Esophagus muscularis mucosa (tissue), 4 donors: ENCODE results near the gene SNX19. TPM values are rescaled to one million over a fixed set of nuclear protein-coding genes. Genes with fewer than 3 reads are reported as not detected.

Experiments used
- DNase-seq: peaks from one replicate; pipeline ENCODE4 v3.0.0-alpha.2; 2017; ENCODE audit errors: extremely low spot score
- H3K27ac ChIP-seq, 4 donors: fragments of 200-600 bp; sonication (generic); replicated peaks in 1 of 4; 1 replicate in 3 of 4; 2 replicates in 1 of 4; pipeline ENCODE4 v1.5.1; 2016 to 2019; ENCODE audit warnings: mild to moderate bottlenecking in 1 of 4
- H3K27me3 ChIP-seq, 4 donors: fragments of 200-600 bp; sonication (generic); one replicate each; pipeline versions ENCODE4 v1.5.1 to v1.6.0; 2016 to 2019
- H3K36me3 ChIP-seq, 4 donors: fragments of 200-600 bp; sonication (generic); one replicate each; pipeline ENCODE4 v1.5.1; 2016 to 2019
- H3K4me1 ChIP-seq, 4 donors: fragments of 200-600 bp; sonication (generic); one replicate each; pipeline ENCODE4 v1.5.1; 2016 to 2019
- H3K4me3 ChIP-seq, 4 donors: fragments of 200-600 bp; sonication (generic); 1 replicate in 2 of 4; 2 replicates in 2 of 4; pipeline ENCODE4 v1.5.1; 2016 to 2019; ENCODE audit warnings: mild to moderate bottlenecking in 4 of 4, moderate library complexity in 1 of 4
- H3K9me3 ChIP-seq, 4 donors: fragments of 200-600 bp; sonication (generic); 1 replicate in 3 of 4; 2 replicates in 1 of 4; pipeline ENCODE4 v1.5.1; 2016 to 2019
- EP300 ChIP-seq: sonication (generic); formaldehyde crosslinking; IDR thresholded peaks from one replicate; pipeline ENCODE4 v1.6.1; 2017; ENCODE audit warnings: antibody characterized with exemption
- POLR2A ChIP-seq: fragments of 450-650 bp; IDR thresholded peaks from one replicate; pipeline ENCODE4 v1.6.1; 2017; ENCODE audit warnings: antibody characterized with exemption, moderate library complexity, mild to moderate bottlenecking, low read depth
- POLR2AphosphoS5 ChIP-seq, 2 donors: sonication (generic); formaldehyde crosslinking; IDR thresholded peaks; one replicate each; pipeline ENCODE4 v1.6.1; 2017; ENCODE audit warnings: antibody characterized with exemption in 2 of 2
- WGBS: methylation state at CpG from one replicate; pipeline ENCODE4 v1.1.5; 2018; 5-methylcytosine and 5-hydroxymethylcytosine counted together
- intact Hi-C: fragments of 100-400 bp; cut with DNase I; formaldehyde crosslinking; loops from one replicate; pipeline ENCODE4 v1.15.1; 2023
- total RNA-seq, 4 donors: library from RNA; depleted of rRNA; stranded (reverse); fragments of >200 nt; gene quantifications; one replicate each; pipeline versions ENCODE4 v1.1.0 to v1.2.1, GENCODE V29; 2016
- TF ChIP-seq, protein P1 (sequence below), 3 experiments: fragments of 200-600 bp in 2 of 3; fragments of 450-650 bp in 1 of 3; sonication (generic) in 2 of 3; IDR thresholded peaks; one replicate each; pipeline ENCODE4 v1.5.1; 2017 to 2019; ENCODE audit warnings: antibody characterized with exemption in 3 of 3, mild to moderate bottlenecking in 2 of 3, moderate library complexity in 1 of 3

The SNX19 gene
- total RNA-seq, 4 donors from 2014 or later: 87.6 to 118 (median 95.8) TPM

DNA sequence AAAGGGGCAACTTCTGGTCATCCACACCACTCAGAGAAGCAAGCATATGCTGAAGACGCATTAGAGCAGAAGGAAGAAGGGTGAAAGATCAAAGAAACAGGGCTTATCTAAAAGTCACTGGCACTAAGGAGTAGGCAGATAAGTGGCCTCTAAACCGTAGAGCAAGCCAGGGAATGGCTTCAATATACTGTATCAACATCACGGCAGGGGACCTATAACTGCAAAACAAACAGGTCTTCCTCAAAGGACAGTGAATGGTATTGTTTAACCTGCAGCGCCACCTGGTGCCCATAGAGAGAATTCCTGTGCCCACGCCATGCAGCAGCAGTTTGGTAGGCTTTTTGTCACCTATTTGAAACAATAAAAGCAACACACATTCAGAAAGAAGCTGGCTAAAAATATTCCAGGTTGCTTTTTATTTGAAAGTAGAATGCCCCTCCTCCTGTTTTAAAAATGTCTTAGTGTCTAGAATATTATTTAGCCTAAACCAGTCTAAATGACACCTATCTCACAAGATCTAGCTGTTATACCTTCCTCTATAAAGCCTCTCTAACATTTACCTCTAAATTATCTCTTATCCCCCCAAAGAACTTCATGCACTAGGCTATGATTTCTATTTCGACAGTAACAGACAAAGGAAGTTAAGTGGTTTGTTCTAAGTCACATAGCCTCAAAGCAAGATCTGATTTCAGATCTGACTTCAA lies 21.8 kb downstream of the SNX19 start:
- DNase-seq: no peak
- intact Hi-C loops: loop anchor here (1.0 to 10.0 kb wide), 3 partner anchors 32 to 580 kb away; partner anchors contain the start of gene ZBTB44
- H3K4me3 ChIP-seq: no peak overlapping the region
- H3K9me3 ChIP-seq: no peaks in the 10 kb centered on the region
- H3K4me1 ChIP-seq: peaks cover 38 to 89% (median 85%) of the 10 kb centered on the region in 4 donors
- TF ChIP-seq POLR2AphosphoS5 (IDR thresholded peaks at IDR 0.05) (peak in 1 of 2 donors; percentile 22), POLR2A (no peak)
- TF ChIP-seq, protein P1, sequence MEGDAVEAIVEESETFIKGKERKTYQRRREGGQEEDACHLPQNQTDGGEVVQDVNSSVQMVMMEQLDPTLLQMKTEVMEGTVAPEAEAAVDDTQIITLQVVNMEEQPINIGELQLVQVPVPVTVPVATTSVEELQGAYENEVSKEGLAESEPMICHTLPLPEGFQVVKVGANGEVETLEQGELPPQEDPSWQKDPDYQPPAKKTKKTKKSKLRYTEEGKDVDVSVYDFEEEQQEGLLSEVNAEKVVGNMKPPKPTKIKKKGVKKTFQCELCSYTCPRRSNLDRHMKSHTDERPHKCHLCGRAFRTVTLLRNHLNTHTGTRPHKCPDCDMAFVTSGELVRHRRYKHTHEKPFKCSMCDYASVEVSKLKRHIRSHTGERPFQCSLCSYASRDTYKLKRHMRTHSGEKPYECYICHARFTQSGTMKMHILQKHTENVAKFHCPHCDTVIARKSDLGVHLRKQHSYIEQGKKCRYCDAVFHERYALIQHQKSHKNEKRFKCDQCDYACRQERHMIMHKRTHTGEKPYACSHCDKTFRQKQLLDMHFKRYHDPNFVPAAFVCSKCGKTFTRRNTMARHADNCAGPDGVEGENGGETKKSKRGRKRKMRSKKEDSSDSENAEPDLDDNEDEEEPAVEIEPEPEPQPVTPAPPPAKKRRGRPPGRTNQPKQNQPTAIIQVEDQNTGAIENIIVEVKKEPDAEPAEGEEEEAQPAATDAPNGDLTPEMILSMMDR (IDR thresholded peaks at IDR 0.05): peak; percentile 88 to 96 (median 91)
- peaks cover 0 to 54% (median 38%) of the 10 kb centered on the region in 4 donors for H3K36me3 ChIP-seq
- 26% methylated on average over 6 of the region's 6 CpGs for WGBS
- H3K27ac ChIP-seq: peak overlapping the region; percentile 87 to 94 (median 88)
- H3K27me3 ChIP-seq: no peaks in the 10 kb centered on the region

- Histone ChIP-seq H3K4me1 (peaks cover 27 to 73% (median 71%) of the 10 kb centered on the region in 4 donors), H3K27ac (peak overlapping the region in 1 of 4 donors; percentile 55), H3K9me3 (no peaks in the 10 kb centered on the region), H3K4me3 (no peak overlapping the region), H3K36me3 (peaks cover 0 to 45% (median 33%) of the 10 kb centered on the region in 4 donors), H3K27me3 (no peaks in the 10 kb centered on the region)
- TF ChIP-seq POLR2A: no peak
- TF ChIP-seq EP300: no peak
- no peak for TF ChIP-seq POLR2AphosphoS5 (IDR thresholded peaks at IDR 0.05)
- TF ChIP-seq, protein P1 (IDR thresholded peaks at IDR 0.05): no peak
- WGBS: 88% methylated on average over 4 of the region's 4 CpGs
- DNase-seq: no peak
- intact Hi-C loops: loop anchor here (10.0 kb wide), 1 partner anchor 578 kb away; the partner anchor contains the start of gene ZBTB44
Observed at GRCh38 chr11:130892861-130893260, 23.4 kb downstream of the SNX19 start.

DNA sequence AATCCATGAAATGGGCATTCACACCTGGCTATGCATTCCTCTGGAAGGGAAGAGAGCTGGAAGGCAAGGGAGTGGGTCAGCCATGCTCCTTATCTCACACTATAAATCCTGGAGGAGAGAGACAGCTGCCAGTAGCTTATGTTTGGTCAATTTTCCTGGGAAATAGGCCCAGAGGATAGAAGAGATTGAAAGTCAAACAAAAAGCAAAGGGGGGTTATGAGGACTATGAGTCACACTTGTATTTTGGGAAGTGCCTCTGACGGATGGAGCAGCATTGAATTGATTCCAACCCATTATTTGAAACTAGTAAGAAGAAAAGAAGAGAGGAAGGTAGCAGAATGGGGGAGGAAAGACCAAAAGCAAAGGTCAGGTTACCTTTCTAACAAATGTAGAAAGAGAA lies 25.0 kb downstream of the SNX19 start:
- no peaks in the 10 kb centered on the region for H3K27me3 ChIP-seq
- 6% methylated on average over 1 of the region's 1 CpG for WGBS
- H3K27ac ChIP-seq: peak overlapping the region; percentile 14 to 65 (median 60)
- no peak for DNase-seq
- no peaks in the 10 kb centered on the region for H3K9me3 ChIP-seq
- intact Hi-C loops: loop anchor here (10.0 kb wide), 1 partner anchor 577 kb away; the partner anchor contains the start of gene ZBTB44
- peaks cover 25 to 71% (median 66%) of the 10 kb centered on the region in 4 donors for H3K4me1 ChIP-seq
- H3K4me3 ChIP-seq: no peak overlapping the region
- TF ChIP-seq POLR2AphosphoS5 (IDR thresholded peaks at IDR 0.05) (peak in 1 of 2 donors; percentile 7), POLR2A (no peak)
- H3K36me3 ChIP-seq: peaks cover 0 to 49% (median 33%) of the 10 kb centered on the region in 4 donors

DNA sequence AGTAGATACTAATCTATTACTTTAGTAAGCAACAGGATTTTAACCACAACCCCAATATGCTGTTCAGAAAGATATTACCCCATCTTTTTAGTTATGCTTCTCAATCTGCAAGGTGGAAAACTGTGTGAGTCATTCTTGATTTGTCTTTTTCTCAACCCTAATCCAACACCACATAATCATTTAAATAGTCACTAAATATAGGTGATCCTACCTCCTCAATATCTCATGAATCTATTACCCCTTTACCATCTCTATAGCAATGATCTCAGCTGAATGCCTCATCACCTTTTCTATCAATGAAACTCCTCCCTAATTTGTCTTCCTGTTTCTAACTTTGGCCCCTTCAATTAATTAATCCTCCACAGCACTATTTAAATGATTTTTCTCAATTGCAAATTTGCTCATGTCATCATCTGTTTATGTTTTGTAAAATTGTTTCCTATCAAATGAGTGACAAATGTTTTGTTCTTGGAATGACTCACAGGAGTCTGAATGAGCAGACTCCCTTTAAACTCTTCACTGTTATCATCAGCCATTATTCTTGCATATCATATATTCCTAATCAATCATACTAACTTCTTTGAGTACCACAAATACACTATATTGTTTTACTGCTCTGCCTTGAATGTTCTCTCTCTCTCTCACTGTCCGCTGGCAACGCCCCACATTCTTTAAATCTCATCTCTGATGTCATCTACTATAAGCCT lies 26.1 kb downstream of the SNX19 start:
- peaks cover 21 to 71% (median 56%) of the 10 kb centered on the region in 4 donors for H3K4me1 ChIP-seq
- no peaks in the 10 kb centered on the region for H3K27me3 ChIP-seq
- H3K36me3 ChIP-seq: peaks cover 0 to 41% (median 25%) of the 10 kb centered on the region in 4 donors
- no peak overlapping the region for H3K4me3 ChIP-seq
- intact Hi-C loops: loop anchor here (10.0 kb wide), 1 partner anchor 575 kb away; the partner anchor contains the start of gene ZBTB44
- WGBS: 88% methylated on average over 2 of the region's 2 CpGs
- H3K9me3 ChIP-seq: no peaks in the 10 kb centered on the region
- DNase-seq: no peak
- no peak overlapping the region for H3K27ac ChIP-seq
- TF ChIP-seq EP300 (no peak), POLR2AphosphoS5 (IDR thresholded peaks at IDR 0.05) (no peak), POLR2A (no peak)
- TF ChIP-seq, protein P1 (IDR thresholded peaks at IDR 0.05): no peak

DNA sequence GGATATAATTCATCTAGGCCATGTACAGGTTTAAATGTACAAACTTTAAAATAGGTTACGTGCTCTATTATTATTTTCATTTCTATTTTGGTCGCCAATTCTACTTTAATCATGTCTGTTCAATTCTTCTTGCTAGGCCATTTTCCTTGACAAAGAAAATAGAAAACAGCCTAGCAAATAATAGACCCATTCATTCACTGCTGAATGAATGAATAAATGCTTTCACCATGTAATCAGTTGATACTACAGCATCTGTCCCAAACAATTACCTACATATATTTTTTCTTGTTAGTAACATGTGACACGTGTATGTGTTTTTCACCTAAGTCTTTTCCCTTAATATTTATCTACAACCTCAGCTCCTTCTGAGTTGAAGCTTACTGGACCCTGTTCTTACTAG lies 27.5 kb downstream of the SNX19 start:
- peaks cover 17 to 61% (median 42%) of the 10 kb centered on the region in 4 donors for H3K4me1 ChIP-seq
- intact Hi-C loops: no loop called here
- 92% methylated on average over 3 of the region's 3 CpGs for WGBS
- H3K27me3 ChIP-seq: no peaks in the 10 kb centered on the region
- peaks cover 0 to 39% (median 23%) of the 10 kb centered on the region in 4 donors for H3K36me3 ChIP-seq
- H3K9me3 ChIP-seq: no peaks in the 10 kb centered on the region
- H3K4me3 ChIP-seq: no peak overlapping the region
- TF ChIP-seq POLR2A (no peak), POLR2AphosphoS5 (IDR thresholded peaks at IDR 0.05) (no peak), EP300 (no peak)
- TF ChIP-seq, protein P1 (IDR thresholded peaks at IDR 0.05): no peak
- no peak overlapping the region for H3K27ac ChIP-seq
- DNase-seq: no peak
